GM12878 (cell line): Measurements from ENCODE around the gene A1BG. TPM values are rescaled to one million over a fixed set of nuclear protein-coding genes. Genes with fewer than 3 reads are reported as not detected.

Experiments
- ATF2 ChIP-seq: IDR thresholded peaks from 2 replicates; pipeline ENCODE4 v1.6.1; 2012; ENCODE audit warnings: low read length, inconsistent platforms
- BCLAF1 ChIP-seq: fragments of 450-650 bp; IDR thresholded peaks from 2 replicates; pipeline ENCODE4 v1.6.1; 2017; ENCODE audit warnings: antibody characterized with exemption, mild to moderate bottlenecking, moderate library complexity
- ESRRA ChIP-seq: IDR thresholded peaks from 2 replicates; pipeline ENCODE4 v1.6.1; 2012; ENCODE audit warnings: mild to moderate bottlenecking, low read length, improper control_type of control experiment
- FOS ChIP-seq: IDR thresholded peaks from 3 replicates; pipeline ENCODE4 v1.6.1; 2011; ENCODE audit warnings: borderline replicate concordance; ENCODE audit not compliant: insufficient read length; ENCODE audit errors: extremely low read depth
- FOXK2 ChIP-seq: fragments of 450-650 bp; IDR thresholded peaks from 2 replicates; pipeline ENCODE4 v1.6.1; 2017; ENCODE audit warnings: mild to moderate bottlenecking, moderate library complexity
- IRF3 ChIP-seq: fragments of 450-650 bp; IDR thresholded peaks from 2 replicates; pipeline ENCODE4 v1.6.1; 2014; ENCODE audit warnings: mild to moderate bottlenecking
- KLF5 ChIP-seq: fragments of 450-650 bp; IDR thresholded peaks from 2 replicates; pipeline ENCODE4 v1.6.1; 2014; ENCODE audit warnings: mild to moderate bottlenecking; ENCODE audit not compliant: partially characterized antibody
- NBN ChIP-seq: fragments of 450-650 bp; IDR thresholded peaks from 2 replicates; pipeline ENCODE4 v1.6.1; 2016
- NR2C1 ChIP-seq: fragments of 450-650 bp; IDR thresholded peaks from 2 replicates; pipeline ENCODE4 v1.6.1; 2017; ENCODE audit warnings: antibody characterized with exemption, mild to moderate bottlenecking, moderate library complexity
- PAX8 ChIP-seq: fragments of 450-650 bp; IDR thresholded peaks from 2 replicates; pipeline ENCODE4 v1.6.1; 2017; ENCODE audit warnings: mild to moderate bottlenecking, moderate library complexity
- RB1 ChIP-seq: fragments of 450-650 bp; formaldehyde crosslinking; IDR thresholded peaks from 2 replicates; pipeline ENCODE4 v1.6.1; 2017; ENCODE audit warnings: mild to moderate bottlenecking, borderline replicate concordance
- RCOR1 ChIP-seq: conservative IDR thresholded peaks from 2 replicates; pipeline ENCODE4 v1.6.1; 2012; ENCODE audit warnings: low read depth, low read length, improper control_type of control experiment
- REST ChIP-seq: IDR thresholded peaks from 2 replicates; pipeline ENCODE4 v1.6.1; 2012; ENCODE audit warnings: mild to moderate bottlenecking, low read depth, low read length
- TARDBP ChIP-seq: IDR thresholded peaks from 2 replicates; pipeline ENCODE4 v1.6.1; 2016; ENCODE audit warnings: borderline replicate concordance
- WRNIP1 ChIP-seq: IDR thresholded peaks from 2 replicates; pipeline ENCODE4 v1.6.1; 2011; ENCODE audit warnings: low read depth, low read length, improper control_type of control experiment, borderline replicate concordance
- ZBTB4 ChIP-seq: fragments of 450-650 bp; formaldehyde crosslinking; IDR thresholded peaks from 2 replicates; pipeline ENCODE4 v1.4.0; 2022; ENCODE audit warnings: mild to moderate bottlenecking, moderate library complexity
- polyA plus RNA-seq, 11 experiments: library from polyadenylated mRNA; depleted of rRNA in 4 of 11; unstranded in 6 of 11; stranded (reverse) in 5 of 11; fragments of >200 nt; fragmentation: Nextera tagmentation in 4 of 11; fragmentation: Illumina TruSeq in 1 of 11; extraction: Ambion mirVana in 4 of 11; extraction: Trizol in 1 of 11; gene quantifications; 1 replicate in 1 of 11; 2 replicates in 10 of 11; pipeline versions ENCODE4 v1.2.1 to v1.2.3, GENCODE V29; 2011 to 2016; ENCODE audit warnings: inconsistent platforms in 2 of 11, missing spikeins in 2 of 11, low read depth in 1 of 11
- total RNA-seq, 4 experiments: library from RNA; depleted of rRNA in 3 of 4; stranded (reverse); fragments of >200 nt in 3 of 4; fragmentation: Illumina TruSeq in 1 of 4; extraction: Trizol in 1 of 4; gene quantifications; 2 replicates each; pipeline versions ENCODE4 v1.2.1 to v1.2.3, GENCODE V29; 2013 to 2021

Gene A1BG
- total and polyA plus RNA-seq, 10 of the 15 experiments (the other 5 are each of a cell fraction or from before 2014, with no cell fraction given) = 0.34 to 29.6 (median 11.8) TPM

GRCh38 chr19:58305065-58305931, 48.0 kb downstream of the A1BG start, which contains the start of gene ERVK3-1 (continued):
- no peak for TF ChIP-seq PAX8
- TF ChIP-seq TARDBP = peak; percentile 93
- peak; percentile 93 for TF ChIP-seq NBN
- peak; percentile 65 for TF ChIP-seq NR2C1
- no peak for TF ChIP-seq FOS
- TF ChIP-seq ATF2 = no peak
- TF ChIP-seq WRNIP1 = no peak
- peak; percentile 93; the same call in 1 of the 2 replicates for TF ChIP-seq RB1
- no peak for TF ChIP-seq FOXK2
- TF ChIP-seq BCLAF1 = no peak
- TF ChIP-seq KLF5 = peak; percentile 64
- TF ChIP-seq REST = no peak
- TF ChIP-seq ZBTB4 (CRISPR knock-in tag) = no peak
- no peak for TF ChIP-seq RCOR1
- TF ChIP-seq ESRRA = no peak
- TF ChIP-seq IRF3 = no peak
